BJ (cell line): ENCODE data around the gene STRIP2. TPM values are rescaled to one million over a fixed set of nuclear protein-coding genes. Genes with fewer than 3 reads are reported as not detected.

Experiments used
- CTCF ChIA-PET: fragments of 350-600 bp; formaldehyde crosslinking; extraction: SDS; loops from one replicate; lab custom pipeline; 2021; ENCODE audit warnings: antibody characterized with exemption, inconsistent platforms; lab: Yijun Ruan, JAX
- POLR2A ChIA-PET: fragments of 300-600 bp; sonication (Branson Sonifier 250); formaldehyde crosslinking; extraction: SDS; loops from one replicate; lab custom pipeline; 2021; ENCODE audit warnings: antibody characterized with exemption; lab: Charles Lee
- DNase-seq: peaks from one replicate; pipeline ENCODE4 v3.0.0-alpha.2; 2011; ENCODE audit warnings: low read depth
- H3K27me3 ChIP-seq: 2 replicates; pipeline ENCODE4 v1.6.0; 2011; ENCODE audit warnings: low read length; ENCODE audit not compliant: control insufficient read depth, insufficient read depth
- H3K36me3 ChIP-seq: 2 replicates; pipeline ENCODE4 v1.5.1; 2011; ENCODE audit warnings: low read length; ENCODE audit not compliant: control insufficient read depth, insufficient read depth
- H3K4me3 ChIP-seq: 2 replicates; pipeline ENCODE4 v1.5.1; 2011; ENCODE audit warnings: low read depth, mild to moderate bottlenecking, control low read depth, low read length
- polyA plus RNA-seq: library from polyadenylated mRNA; depleted of rRNA; stranded (reverse); fragments of >200 nt; gene quantifications from 2 replicates; pipeline ENCODE4 v1.2.3, GENCODE V29; 2011
- TF ChIP-seq, protein P1 (sequence below): IDR thresholded peaks from 2 replicates; pipeline ENCODE4 v1.5.1; 2011; ENCODE audit warnings: low read depth, mild to moderate bottlenecking, control low read depth, inconsistent platforms, low read length, moderate library complexity; ENCODE audit not compliant: insufficient read depth

STRIP2 gene
- polyA plus RNA-seq, 1 experiment: 2.0 TPM

DNA sequence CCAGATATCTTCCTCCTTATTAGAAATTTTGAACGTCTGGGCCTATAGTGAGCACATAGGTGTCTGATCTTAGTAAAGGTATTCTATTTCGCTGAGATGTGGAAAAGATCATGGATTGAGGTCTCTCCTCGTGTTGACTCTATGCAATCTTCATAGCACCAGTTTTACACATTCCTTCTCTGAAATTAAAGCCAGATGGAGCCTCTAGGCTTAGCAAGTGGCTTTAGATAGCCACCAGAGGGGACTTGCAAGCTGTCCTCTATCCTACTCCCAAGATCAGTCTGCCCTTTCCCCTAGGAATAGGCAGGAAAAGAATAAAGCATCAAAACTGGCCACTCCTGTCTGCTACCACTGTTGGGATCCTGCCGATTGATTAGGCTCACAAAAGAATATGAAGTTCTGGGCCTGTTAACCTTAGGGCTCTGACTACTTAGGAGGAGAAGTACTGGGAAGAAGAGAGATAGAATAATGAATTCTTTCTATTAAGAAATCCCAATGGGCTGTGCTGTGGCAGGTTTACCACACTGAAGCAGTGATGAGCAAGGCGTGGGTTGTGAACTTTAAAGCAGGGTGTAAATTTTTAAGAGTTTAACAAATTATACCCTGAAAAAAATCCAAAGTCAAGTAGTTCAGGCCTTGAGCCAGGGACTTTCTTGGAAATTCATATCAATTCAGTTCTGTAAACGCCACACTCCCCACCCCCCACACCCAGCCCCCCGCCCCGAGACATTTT is 2.2 kb upstream of the STRIP2 start:
- POLR2A ChIA-PET: no interaction called here
- 0 out of 2 replicates have a peak, but pooled peaks cover 1% of the 10 kb centered on the region for H3K27me3 ChIP-seq
- no peak overlapping the region for H3K4me3 ChIP-seq
- TF ChIP-seq, protein P1, sequence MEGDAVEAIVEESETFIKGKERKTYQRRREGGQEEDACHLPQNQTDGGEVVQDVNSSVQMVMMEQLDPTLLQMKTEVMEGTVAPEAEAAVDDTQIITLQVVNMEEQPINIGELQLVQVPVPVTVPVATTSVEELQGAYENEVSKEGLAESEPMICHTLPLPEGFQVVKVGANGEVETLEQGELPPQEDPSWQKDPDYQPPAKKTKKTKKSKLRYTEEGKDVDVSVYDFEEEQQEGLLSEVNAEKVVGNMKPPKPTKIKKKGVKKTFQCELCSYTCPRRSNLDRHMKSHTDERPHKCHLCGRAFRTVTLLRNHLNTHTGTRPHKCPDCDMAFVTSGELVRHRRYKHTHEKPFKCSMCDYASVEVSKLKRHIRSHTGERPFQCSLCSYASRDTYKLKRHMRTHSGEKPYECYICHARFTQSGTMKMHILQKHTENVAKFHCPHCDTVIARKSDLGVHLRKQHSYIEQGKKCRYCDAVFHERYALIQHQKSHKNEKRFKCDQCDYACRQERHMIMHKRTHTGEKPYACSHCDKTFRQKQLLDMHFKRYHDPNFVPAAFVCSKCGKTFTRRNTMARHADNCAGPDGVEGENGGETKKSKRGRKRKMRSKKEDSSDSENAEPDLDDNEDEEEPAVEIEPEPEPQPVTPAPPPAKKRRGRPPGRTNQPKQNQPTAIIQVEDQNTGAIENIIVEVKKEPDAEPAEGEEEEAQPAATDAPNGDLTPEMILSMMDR: no peak
- no peak for DNase-seq
- H3K36me3 ChIP-seq: no peaks in the 10 kb centered on the region
- CTCF ChIA-PET: interaction anchor here (1.4 to 2.1 kb wide), 3 partner anchors 11 to 38 kb away, joined by 3 to 4 read pairs (median 3); no protein-coding TSS in a partner anchor

- ChIA-PET CTCF (interaction anchor here (0.9 to 1.9 kb wide), 4 partner anchors 9 to 92 kb away, joined by 3 to 12 read pairs (median 6); no protein-coding TSS in a partner anchor), POLR2A (interaction anchor here (0.6 kb wide), 1 partner anchor 579 kb away, joined by 3 read pairs; no protein-coding TSS in a partner anchor)
- H3K27me3 ChIP-seq: 0 out of 2 replicates have a peak, but pooled peaks cover 1% of the 10 kb centered on the region
- TF ChIP-seq, protein P1: no peak
- no peaks in the 10 kb centered on the region for H3K36me3 ChIP-seq
- DNase-seq: no peak
- H3K4me3 ChIP-seq: peak overlapping the region; percentile 75
These were observed 565 bp downstream of the STRIP2 start for GRCh38 chr7:129434675-129435318.

DNA sequence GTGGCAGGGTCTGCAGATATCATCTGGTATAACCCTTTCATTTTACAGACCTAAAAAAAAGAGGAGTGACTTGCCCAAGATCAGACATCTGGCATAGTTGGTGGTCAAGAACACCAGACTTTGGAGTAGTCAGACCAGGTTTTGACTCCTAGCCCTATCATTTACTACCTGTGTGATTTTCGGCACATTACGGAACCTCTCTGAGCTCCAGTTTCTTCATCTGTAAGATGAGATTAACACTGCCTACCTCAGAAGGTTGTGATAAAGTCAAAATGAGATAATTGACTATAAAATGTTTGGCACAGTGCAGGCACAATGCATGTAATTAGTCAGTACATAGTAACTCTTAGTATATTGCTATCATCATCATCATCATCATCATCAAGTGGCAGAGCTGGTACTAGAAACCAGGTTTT is 1.2 kb downstream of the STRIP2 start:
- 0 out of 2 replicates have a peak, but pooled peaks cover 1% of the 10 kb centered on the region for H3K27me3 ChIP-seq
- H3K4me3 ChIP-seq: no peak overlapping the region
- POLR2A ChIA-PET: no interaction called here
- H3K36me3 ChIP-seq: no peaks in the 10 kb centered on the region
- TF ChIP-seq, protein P1: no peak
- DNase-seq: no peak
- CTCF ChIA-PET: interaction anchor here (0.9 to 1.0 kb wide), 2 partner anchors 36 to 92 kb away, joined by 3 read pairs; no protein-coding TSS in a partner anchor

GRCh38 chr7:129436335-129436923 is 2.2 kb downstream of the STRIP2 start:
- no peak overlapping the region for H3K4me3 ChIP-seq
- no peaks in the 10 kb centered on the region for H3K27me3 ChIP-seq
- TF ChIP-seq, protein P1: no peak
- ChIA-PET CTCF (interaction anchor here (1.0 kb wide), 1 partner anchor 35 kb away, joined by 3 read pairs; no protein-coding TSS in a partner anchor), POLR2A (no interaction called here)
- no peaks in the 10 kb centered on the region for H3K36me3 ChIP-seq
- no peak for DNase-seq

- Histone ChIP-seq H3K36me3 (no peaks in the 10 kb centered on the region), H3K4me3 (no peak overlapping the region), H3K27me3 (no peaks in the 10 kb centered on the region)
- TF ChIP-seq, protein P1: no peak
- CTCF ChIA-PET: no interaction called here
- no peak for DNase-seq
- POLR2A ChIA-PET: no interaction called here
These were observed 3.0 kb downstream of the STRIP2 start for GRCh38 chr7:129437190-129437589.
